CD14-positive monocyte (primary cell): ENCODE data around the gene RPUSD4. TPM values are rescaled to one million over a fixed set of nuclear protein-coding genes. Genes with fewer than 3 reads are reported as not detected.

Experiments used
- DNase-seq, 3 donors: peaks; one replicate each; pipeline ENCODE4 v3.0.0-alpha.2; 2011 to 2022
- H2AFZ ChIP-seq: 2 replicates; pipeline ENCODE4 v1.6.0; 2012; ENCODE audit warnings: mild to moderate bottlenecking, low read depth, low read length, inconsistent platforms; ENCODE audit not compliant: insufficient read depth, poor library complexity, severe bottlenecking
- H3K27ac ChIP-seq, 2 donors: 1 replicate in 1 of 2; 2 replicates in 1 of 2; pipeline ENCODE4 v1.5.1; 2012 to 2013; ENCODE audit warnings: low read length in 2 of 2, control low read depth in 1 of 2, inconsistent platforms in 1 of 2, low read depth in 1 of 2, mild to moderate bottlenecking in 1 of 2
- H3K27me3 ChIP-seq, 2 donors: one replicate each; pipeline versions ENCODE4 v1.6.0 to v1.6.1; 2011 to 2013; ENCODE audit warnings: low read length in 2 of 2; ENCODE audit not compliant: control insufficient read depth in 2 of 2, insufficient read depth in 2 of 2
- H3K36me3 ChIP-seq, 2 donors: replicated peaks in 1 of 2; 1 replicate in 1 of 2; 2 replicates in 1 of 2; pipeline versions ENCODE4 v1.5.1 to v1.6.1; 2012 to 2013; ENCODE audit warnings: low read length in 2 of 2, control low read depth in 1 of 2, inconsistent platforms in 1 of 2, mild to moderate bottlenecking in 1 of 2; ENCODE audit not compliant: insufficient read depth in 2 of 2, control insufficient read depth in 1 of 2
- H3K4me1 ChIP-seq, 2 donors: 1 replicate in 1 of 2; 2 replicates in 1 of 2; pipeline versions ENCODE4 v1.5.1 to v1.6.1; 2012 to 2013; ENCODE audit warnings: low read length in 2 of 2, control low read depth in 1 of 2, inconsistent platforms in 1 of 2, mild to moderate bottlenecking in 1 of 2, moderate library complexity in 1 of 2; ENCODE audit not compliant: insufficient read depth in 2 of 2, control insufficient read depth in 1 of 2
- H3K4me2 ChIP-seq: replicated peaks from 2 replicates; pipeline ENCODE3; 2012; ENCODE audit warnings: low read length, moderate library complexity, mild to moderate bottlenecking; ENCODE audit not compliant: poor library complexity, severe bottlenecking; ENCODE audit errors: extremely low read depth
- H3K4me3 ChIP-seq, 3 experiments: fragments of 200-600 bp in 1 of 3; sonication (generic) in 1 of 3; replicated peaks in 1 of 3; 1 replicate in 2 of 3; 2 replicates in 1 of 3; pipeline ENCODE4 v1.5.1; 2011 to 2013; ENCODE audit warnings: low read length in 3 of 3, mild to moderate bottlenecking in 3 of 3, control low read depth in 2 of 3, low read depth in 2 of 3, inconsistent platforms in 1 of 3, moderate library complexity in 1 of 3
- H3K79me2 ChIP-seq: 2 replicates; pipeline ENCODE4 v1.6.0; 2012; ENCODE audit warnings: mild to moderate bottlenecking, control low read depth, inconsistent platforms, low read length, moderate library complexity; ENCODE audit not compliant: insufficient read depth
- H3K9ac ChIP-seq: 2 replicates; pipeline ENCODE4 v1.6.0; 2017; ENCODE audit warnings: low read length, mild to moderate bottlenecking; ENCODE audit not compliant: insufficient read depth, poor library complexity, severe bottlenecking
- H3K9me3 ChIP-seq, 2 donors: replicated peaks in 1 of 2; 1 replicate in 1 of 2; 2 replicates in 1 of 2; pipeline versions ENCODE4 v1.5.1 to v1.6.1; 2012 to 2013; ENCODE audit warnings: low read length in 2 of 2, control low read depth in 1 of 2; ENCODE audit not compliant: control insufficient read depth in 1 of 2, insufficient read depth in 1 of 2
- H4K20me1 ChIP-seq: 2 replicates; pipeline ENCODE4 v1.6.0; 2012; ENCODE audit warnings: mild to moderate bottlenecking, low read length, control low read depth, moderate library complexity; ENCODE audit not compliant: insufficient read depth
- H3K27ac Mint-ChIP-seq, 7 donors: one replicate each; pipeline ENCODE4 v1.8.0; 2020; ENCODE audit warnings: mild to moderate bottlenecking in 7 of 7, mixed read lengths in 7 of 7, moderate library complexity in 6 of 7, inconsistent platforms in 2 of 7
- H3K27me3 Mint-ChIP-seq, 3 donors: one replicate each; pipeline ENCODE4 v1.8.0; 2021 to 2022; ENCODE audit warnings: low read depth in 3 of 3, mild to moderate bottlenecking in 3 of 3, mixed read lengths in 3 of 3, moderate library complexity in 3 of 3, inconsistent platforms in 1 of 3
- H3K36me3 Mint-ChIP-seq, 2 donors: one replicate each; pipeline ENCODE4 v1.8.0; 2020; ENCODE audit warnings: mixed read lengths in 2 of 2, inconsistent platforms in 1 of 2, mild to moderate bottlenecking in 1 of 2
- H3K4me1 Mint-ChIP-seq: one replicate; pipeline ENCODE4 v1.8.0; 2020; ENCODE audit warnings: mild to moderate bottlenecking, mixed read lengths
- H3K4me3 Mint-ChIP-seq, 2 donors: one replicate each; pipeline ENCODE4 v1.8.0; 2020; ENCODE audit warnings: mild to moderate bottlenecking in 2 of 2, mixed read lengths in 2 of 2, moderate library complexity in 1 of 2
- H3K9me3 Mint-ChIP-seq, 7 donors: one replicate each; pipeline ENCODE4 v1.8.0; 2020 to 2022; ENCODE audit warnings: mixed read lengths in 7 of 7, mild to moderate bottlenecking in 6 of 7, moderate library complexity in 6 of 7, inconsistent platforms in 2 of 7
- WGBS: methylation state at CpG from one replicate; pipeline ENCODE4 v1.1.5; 2013; ENCODE audit warnings: missing lambda C conversion rate; ENCODE audit not compliant: insufficient coverage; 5-methylcytosine and 5-hydroxymethylcytosine counted together
- intact Hi-C, 2 donors: fragments of 100-400 bp; cut with micrococcal nuclease; formaldehyde crosslinking; loops; one replicate each; pipeline versions ENCODE4 v1.15.0 to v1.15.1; 2023
- polyA plus RNA-seq, 3 donors: library from polyadenylated mRNA; depleted of rRNA in 1 of 3; unstranded in 2 of 3; stranded (reverse) in 1 of 3; fragments of 300-500 nt in 2 of 3; fragments of >200 nt in 1 of 3; fragmentation: Illumina TruSeq in 2 of 3; gene quantifications; 1 replicate in 2 of 3; 2 replicates in 1 of 3; pipeline ENCODE4 v1.2.3, GENCODE V29; 2012 to 2021
- TF ChIP-seq, protein P1 (sequence below): fragments of 200-600 bp; IDR thresholded peaks from one replicate; pipeline ENCODE4 v1.8.0; 2022; ENCODE audit warnings: antibody characterized with exemption, mild to moderate bottlenecking

Gene RPUSD4
- polyA plus RNA-seq, 3 donors = 9.0 to 15.5 (median 10.3) TPM

- no peak overlapping the region for H3K4me3 Mint-ChIP-seq
- 87% methylated on average over 6 of the region's 8 CpGs for WGBS
- peaks cover 7 to 24% (median 19%) of the 10 kb centered on the region in 7 donors for H3K9me3 Mint-ChIP-seq
- no peaks in the 10 kb centered on the region for H4K20me1 ChIP-seq
- no peak overlapping the region for H3K4me2 ChIP-seq
- H2AFZ ChIP-seq = no peak overlapping the region
- TF ChIP-seq, protein P1, sequence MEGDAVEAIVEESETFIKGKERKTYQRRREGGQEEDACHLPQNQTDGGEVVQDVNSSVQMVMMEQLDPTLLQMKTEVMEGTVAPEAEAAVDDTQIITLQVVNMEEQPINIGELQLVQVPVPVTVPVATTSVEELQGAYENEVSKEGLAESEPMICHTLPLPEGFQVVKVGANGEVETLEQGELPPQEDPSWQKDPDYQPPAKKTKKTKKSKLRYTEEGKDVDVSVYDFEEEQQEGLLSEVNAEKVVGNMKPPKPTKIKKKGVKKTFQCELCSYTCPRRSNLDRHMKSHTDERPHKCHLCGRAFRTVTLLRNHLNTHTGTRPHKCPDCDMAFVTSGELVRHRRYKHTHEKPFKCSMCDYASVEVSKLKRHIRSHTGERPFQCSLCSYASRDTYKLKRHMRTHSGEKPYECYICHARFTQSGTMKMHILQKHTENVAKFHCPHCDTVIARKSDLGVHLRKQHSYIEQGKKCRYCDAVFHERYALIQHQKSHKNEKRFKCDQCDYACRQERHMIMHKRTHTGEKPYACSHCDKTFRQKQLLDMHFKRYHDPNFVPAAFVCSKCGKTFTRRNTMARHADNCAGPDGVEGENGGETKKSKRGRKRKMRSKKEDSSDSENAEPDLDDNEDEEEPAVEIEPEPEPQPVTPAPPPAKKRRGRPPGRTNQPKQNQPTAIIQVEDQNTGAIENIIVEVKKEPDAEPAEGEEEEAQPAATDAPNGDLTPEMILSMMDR = no peak
- H3K27me3 Mint-ChIP-seq = peaks cover 1 to 5% (median 5%) of the 10 kb centered on the region in 3 donors
- no peaks in the 10 kb centered on the region for H3K79me2 ChIP-seq
- no peak overlapping the region for H3K27ac ChIP-seq
- H3K36me3 ChIP-seq = no peaks in the 10 kb centered on the region
- peaks cover 9% of the 10 kb centered on the region for H3K4me1 Mint-ChIP-seq
- H3K4me3 ChIP-seq = no peak overlapping the region
- peaks cover 0 to 6% of the 10 kb centered on the region in 2 donors for H3K9me3 ChIP-seq
- no peak for DNase-seq
- intact Hi-C loops = no loop called here
- no peak overlapping the region for H3K27ac Mint-ChIP-seq
- peaks cover 7 to 9% of the 10 kb centered on the region in 2 donors for H3K4me1 ChIP-seq
- no peak overlapping the region for H3K9ac ChIP-seq
- peaks cover 0 to 2% of the 10 kb centered on the region in 2 donors for H3K36me3 Mint-ChIP-seq
- no peaks in the 10 kb centered on the region for H3K27me3 ChIP-seq
Measured at GRCh38 chr11:126176853-126177470, 34.5 kb downstream of the RPUSD4 start.

DNA sequence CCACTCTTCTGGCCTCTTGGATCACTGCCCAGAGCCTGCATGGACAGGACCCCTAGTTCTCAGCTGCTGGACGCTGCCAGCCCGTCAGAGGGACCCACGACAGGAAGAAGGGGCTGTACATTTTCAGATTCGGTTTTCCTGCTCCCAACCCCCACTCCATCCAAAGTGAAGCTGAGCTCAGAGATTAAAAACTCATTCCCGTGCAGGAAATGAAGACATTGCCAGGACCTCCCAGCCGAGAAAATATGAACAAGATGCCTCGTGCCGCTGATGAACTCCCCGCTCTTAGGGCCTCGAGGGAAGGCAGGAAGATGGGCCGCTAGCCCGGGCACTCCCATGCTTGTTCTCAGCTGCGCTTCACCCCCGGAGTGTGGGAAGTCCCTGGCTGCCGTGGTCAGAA lies 36.1 kb downstream of the RPUSD4 start:
- intact Hi-C loops = no loop called here
- H3K36me3 Mint-ChIP-seq = peaks cover 0 to 2% of the 10 kb centered on the region in 2 donors
- no peak overlapping the region for H3K4me2 ChIP-seq
- peaks cover 1 to 5% (median 1%) of the 10 kb centered on the region in 3 donors for H3K27me3 Mint-ChIP-seq
- WGBS = 37% methylated on average over 15 of the region's 15 CpGs
- H2AFZ ChIP-seq = no peak overlapping the region
- no peak overlapping the region for H3K27ac ChIP-seq
- TF ChIP-seq, protein P1 = no peak
- no peaks in the 10 kb centered on the region for H3K36me3 ChIP-seq
- H3K4me3 ChIP-seq = no peak overlapping the region
- H4K20me1 ChIP-seq = no peaks in the 10 kb centered on the region
- H3K9me3 Mint-ChIP-seq = peaks cover 1 to 17% (median 13%) of the 10 kb centered on the region in 7 donors
- no peak overlapping the region for H3K9ac ChIP-seq
- H3K27ac Mint-ChIP-seq = no peak overlapping the region
- H3K4me3 Mint-ChIP-seq = no peak overlapping the region
- no peaks in the 10 kb centered on the region for H3K79me2 ChIP-seq
- peaks cover 13% of the 10 kb centered on the region for H3K4me1 Mint-ChIP-seq
- no peaks in the 10 kb centered on the region for H3K27me3 ChIP-seq
- no peak for DNase-seq
- no peaks in the 10 kb centered on the region for H3K9me3 ChIP-seq
- peaks cover 10 to 13% of the 10 kb centered on the region in 2 donors for H3K4me1 ChIP-seq
